GM12878 (cell line): Measurements from ENCODE around the gene NFASC. TPM values are rescaled to one million over a fixed set of nuclear protein-coding genes. Genes with fewer than 3 reads are reported as not detected.
A peak's percentile ranks its signal among the peaks of the same experiment; 100 is the strongest.

ENCODE experiments used
- ATAC-seq: fragments of 200-7000 bp; cut with Tn5 transposase; 3 replicates; pipeline ENCODE4 v1.9.1; 2020; ENCODE audit warnings: mild to moderate bottlenecking, moderate library complexity
- BruUV-seq: library from RNA; stranded (reverse); fragments of 400-500 nt; replicated peaks from 2 replicates; lab custom pipeline; 2021; lab: Mats Ljungman, UMichigan
- CTCF ChIA-PET: fragments of 300-600 bp; sonication (Branson Sonifier 250); formaldehyde crosslinking; extraction: SDS; loops from one replicate; lab custom pipeline; 2021; ENCODE audit warnings: inconsistent platforms; lab: Yijun Ruan, JAX
- POLR2A ChIA-PET: fragments of 350-600 bp; formaldehyde crosslinking; extraction: SDS; loops from one replicate; lab custom pipeline; 2021; ENCODE audit warnings: inconsistent platforms; lab: Charles Lee
- RAD21 ChIA-PET: fragments of 300-600 bp; sonication (Branson Sonifier 250); formaldehyde crosslinking; loops from one replicate; lab custom pipeline; 2023; ENCODE audit warnings: antibody characterized with exemption; ENCODE audit not compliant: unreplicated experiment; lab: Charles Lee
- SMC1A ChIA-PET: fragments of 300-600 bp; sonication (Branson Sonifier 250); formaldehyde crosslinking; loops from one replicate; lab custom pipeline; 2023; ENCODE audit not compliant: unreplicated experiment, uncharacterized antibody; lab: Charles Lee
- DNase-seq: peaks from one replicate; pipeline ENCODE4 v3.0.0-alpha.2; 2011; ENCODE audit warnings: low read depth, low spot score
- FAIRE-seq: peaks from 3 replicates; lab custom pipeline; 2011; peaks lifted over from hg19 to GRCh38; lab: Jason Lieb, UNC
- H2AFZ ChIP-seq: 2 replicates; pipeline ENCODE4 v1.6.0; 2011; ENCODE audit warnings: low read depth, low read length, control low read depth; ENCODE audit not compliant: control insufficient read depth
- H3K27ac ChIP-seq: 2 replicates; pipeline ENCODE4 v1.5.1; 2011; ENCODE audit warnings: control low read depth; ENCODE audit not compliant: control insufficient read depth, insufficient read depth
- H3K27me3 ChIP-seq, 2 experiments: replicated peaks in 1 of 2; 2 replicates each; pipeline versions ENCODE4 v1.6.0 to v1.6.1; 2011; ENCODE audit warnings: low read length in 1 of 2; ENCODE audit not compliant: control insufficient read depth in 2 of 2, insufficient read depth in 2 of 2
- H3K36me3 ChIP-seq, 2 experiments: 2 replicates each; pipeline ENCODE4 v1.5.1; 2011; ENCODE audit warnings: low read length in 1 of 2; ENCODE audit not compliant: control insufficient read depth in 2 of 2, insufficient read depth in 2 of 2
- H3K4me1 ChIP-seq: 2 replicates; pipeline ENCODE4 v1.6.1; 2011; ENCODE audit warnings: mild to moderate bottlenecking, low read length, moderate library complexity, mixed read lengths; ENCODE audit not compliant: control insufficient read depth, insufficient read depth
- H3K4me2 ChIP-seq: 2 replicates; pipeline ENCODE4 v1.6.0; 2011; ENCODE audit warnings: control low read depth; ENCODE audit not compliant: control insufficient read depth, insufficient read depth
- H3K4me3 ChIP-seq: fragments of 200-600 bp; sonication (generic); 2 replicates; pipeline ENCODE4 v1.5.1; 2016
- H3K79me2 ChIP-seq: 2 replicates; pipeline ENCODE4 v1.6.0; 2011; ENCODE audit warnings: low read length; ENCODE audit not compliant: control insufficient read depth, insufficient read depth
- H3K9ac ChIP-seq: 2 replicates; pipeline ENCODE4 v1.8.0; 2011; ENCODE audit warnings: low read length, control low read depth, mixed read lengths; ENCODE audit not compliant: control insufficient read depth, insufficient read depth
- H3K9me3 ChIP-seq: replicated peaks from 3 replicates; pipeline ENCODE4 v1.5.1; 2011; ENCODE audit warnings: mild to moderate bottlenecking, low read length; ENCODE audit not compliant: control insufficient read depth, insufficient read depth
- H4K20me1 ChIP-seq: 2 replicates; pipeline ENCODE4 v1.6.0; 2011; ENCODE audit not compliant: control insufficient read depth, insufficient read depth
- RBBP5 ChIP-seq: fragments of 200-600 bp; sonication (generic); conservative IDR thresholded peaks from 2 replicates; pipeline ENCODE4 v1.6.1; 2016
- ZNF622 ChIP-seq: fragments of 450-650 bp; IDR thresholded peaks from 2 replicates; pipeline ENCODE4 v1.6.1; 2017; ENCODE audit warnings: mild to moderate bottlenecking, inconsistent platforms
- whole genome bisulfite sequencing: methylation state at CpG from one replicate; pipeline ENCODE4 v1.1.6; 2016; ENCODE audit warnings: low lambda C conversion rate; ENCODE audit not compliant: insufficient replicate concordance, insufficient coverage; ENCODE audit errors: missing lambda C conversion rate; 5-methylcytosine and 5-hydroxymethylcytosine counted together
- in situ Hi-C: fragments of 300-500 bp; cut with MboI; formaldehyde crosslinking; loops from 9 replicates; pipeline ENCODE4 v1.14.3; 2018; ENCODE audit warnings: mixed read lengths
- intact Hi-C: fragments of 100-400 bp; cut with micrococcal nuclease; formaldehyde crosslinking; loops from one replicate; pipeline ENCODE4 v1.14.2; 2022; ENCODE audit not compliant: unreplicated experiment
- polyA plus RNA-seq, 11 experiments: library from polyadenylated mRNA; depleted of rRNA in 4 of 11; unstranded in 6 of 11; stranded (reverse) in 5 of 11; fragments of >200 nt; fragmentation: Nextera tagmentation in 4 of 11; fragmentation: Illumina TruSeq in 1 of 11; extraction: Ambion mirVana in 4 of 11; extraction: Trizol in 1 of 11; gene quantifications; 1 replicate in 1 of 11; 2 replicates in 10 of 11; pipeline versions ENCODE4 v1.2.1 to v1.2.3, GENCODE V29; 2011 to 2016; ENCODE audit warnings: inconsistent platforms in 2 of 11, missing spikeins in 2 of 11, low read depth in 1 of 11
- total RNA-seq, 4 experiments: library from RNA; depleted of rRNA in 3 of 4; stranded (reverse); fragments of >200 nt in 3 of 4; fragmentation: Illumina TruSeq in 1 of 4; extraction: Trizol in 1 of 4; gene quantifications; 2 replicates each; pipeline versions ENCODE4 v1.2.1 to v1.2.3, GENCODE V29; 2013 to 2021
- TF ChIP-seq, protein P1 (sequence below): IDR thresholded peaks from 2 replicates; pipeline ENCODE4 v1.6.1; 2011; ENCODE audit warnings: borderline replicate concordance, low read depth, mild to moderate bottlenecking, moderate library complexity, mixed read lengths, low read length; ENCODE audit not compliant: insufficient read depth; ENCODE audit errors: extremely low read length

NFASC gene
- total and polyA plus RNA-seq, 10 of the 15 experiments (the other 5 are each of a cell fraction or from before 2014, with no cell fraction given): 0.04 to 0.31 (median 0.12) TPM; not detected in 4

DNA sequence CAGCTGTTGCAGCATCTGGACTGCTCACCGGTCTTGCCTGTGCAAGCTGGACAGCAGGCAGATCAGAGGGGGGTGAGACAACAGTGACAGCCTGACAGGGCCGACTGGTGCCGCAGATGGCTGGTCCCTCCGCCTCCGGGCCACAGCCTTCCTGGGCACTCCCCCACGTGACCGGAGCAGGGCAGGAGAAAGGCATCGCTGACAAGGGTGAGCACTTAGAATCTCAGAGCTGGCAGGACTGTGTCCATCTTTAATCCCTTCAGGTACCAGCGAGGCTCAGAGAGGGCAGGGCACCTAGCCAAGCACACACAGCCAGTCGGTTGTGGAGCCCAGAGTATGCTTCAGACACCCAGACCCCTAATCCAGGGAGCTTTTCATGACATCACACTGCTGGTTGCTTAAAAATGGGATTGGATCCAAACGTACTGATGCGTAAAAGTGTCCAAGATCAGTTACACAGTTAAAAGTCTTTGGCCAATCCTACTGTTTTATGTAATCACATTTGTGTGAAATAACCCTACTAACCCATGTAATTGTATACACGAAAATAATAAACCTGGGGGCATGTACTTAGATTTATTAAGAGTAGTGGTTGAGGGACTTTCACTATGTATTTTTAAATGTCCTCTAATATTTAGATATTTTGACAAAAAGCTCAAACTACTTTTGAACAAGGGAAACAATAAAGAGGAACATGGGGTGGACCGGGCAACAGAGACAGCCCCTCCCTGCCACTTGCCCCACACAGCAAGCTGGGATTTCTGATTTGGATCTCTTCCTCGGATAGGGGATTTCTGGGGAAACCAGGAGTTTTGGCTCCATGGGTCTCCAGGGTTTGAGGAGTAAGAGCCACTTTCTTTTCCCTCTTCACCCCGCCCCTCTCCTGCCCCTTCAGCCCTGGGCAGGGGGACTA is 171.6 kb downstream of the NFASC start:
- ATAC-seq: no peak
- intact Hi-C loops: no loop called here
- Histone ChIP-seq H3K27me3 (peaks cover 0 to 15% of the 10 kb centered on the region in 2 experiments), H4K20me1 (no peaks in the 10 kb centered on the region), H3K9me3 (no peaks in the 10 kb centered on the region), H3K4me1 (no peaks in the 10 kb centered on the region), H3K9ac (no peak overlapping the region), H3K79me2 (no peaks in the 10 kb centered on the region), H2AFZ (no peak overlapping the region), H3K4me3 (no peak overlapping the region), H3K36me3 (no peaks in the 10 kb centered on the region), H3K4me2 (no peak overlapping the region), H3K27ac (no peak overlapping the region)
- BruUV-seq: no TSS peak
- 41% methylated on average over 16 of the region's 16 CpGs for WGBS
- TF ChIP-seq RBBP5 (no peak), ZNF622 (no peak)
- TF ChIP-seq, protein P1, sequence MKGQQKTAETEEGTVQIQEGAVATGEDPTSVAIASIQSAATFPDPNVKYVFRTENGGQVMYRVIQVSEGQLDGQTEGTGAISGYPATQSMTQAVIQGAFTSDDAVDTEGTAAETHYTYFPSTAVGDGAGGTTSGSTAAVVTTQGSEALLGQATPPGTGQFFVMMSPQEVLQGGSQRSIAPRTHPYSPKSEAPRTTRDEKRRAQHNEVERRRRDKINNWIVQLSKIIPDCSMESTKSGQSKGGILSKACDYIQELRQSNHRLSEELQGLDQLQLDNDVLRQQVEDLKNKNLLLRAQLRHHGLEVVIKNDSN: peak; percentile 4
- no peak for FAIRE-seq
- ChIA-PET RAD21 (no interaction called here), POLR2A (no interaction called here), CTCF (interaction anchor here (2.6 kb wide), 1 partner anchor 19 kb away, joined by 12 read pairs; no protein-coding TSS in a partner anchor), SMC1A (no interaction called here)
- in situ Hi-C loops: no loop called here
- no peak for DNase-seq
